Measurements from ENCODE around the gene SMIM10L1.

DNA sequence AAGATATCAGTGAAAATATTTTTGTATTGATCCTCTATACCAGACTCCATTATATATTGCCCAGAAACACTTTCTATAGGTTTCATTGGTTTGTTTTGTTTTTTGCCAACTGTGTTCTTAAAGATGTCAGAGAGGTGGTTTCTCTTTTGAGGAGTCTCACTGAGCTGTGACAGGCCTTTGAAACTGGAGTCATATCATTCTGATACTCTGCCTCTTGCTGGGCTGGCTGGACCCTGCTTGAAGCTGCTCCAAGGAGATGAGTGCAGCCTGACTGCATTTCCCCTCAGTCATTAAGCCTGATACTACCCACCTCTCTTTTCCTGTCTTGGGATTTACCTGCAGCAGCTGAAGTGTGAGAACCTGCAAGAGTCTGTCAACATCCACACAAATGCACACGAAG is 20.2 kb upstream of the SMIM10L1 start:
- TF ChIP-seq, protein P1, sequence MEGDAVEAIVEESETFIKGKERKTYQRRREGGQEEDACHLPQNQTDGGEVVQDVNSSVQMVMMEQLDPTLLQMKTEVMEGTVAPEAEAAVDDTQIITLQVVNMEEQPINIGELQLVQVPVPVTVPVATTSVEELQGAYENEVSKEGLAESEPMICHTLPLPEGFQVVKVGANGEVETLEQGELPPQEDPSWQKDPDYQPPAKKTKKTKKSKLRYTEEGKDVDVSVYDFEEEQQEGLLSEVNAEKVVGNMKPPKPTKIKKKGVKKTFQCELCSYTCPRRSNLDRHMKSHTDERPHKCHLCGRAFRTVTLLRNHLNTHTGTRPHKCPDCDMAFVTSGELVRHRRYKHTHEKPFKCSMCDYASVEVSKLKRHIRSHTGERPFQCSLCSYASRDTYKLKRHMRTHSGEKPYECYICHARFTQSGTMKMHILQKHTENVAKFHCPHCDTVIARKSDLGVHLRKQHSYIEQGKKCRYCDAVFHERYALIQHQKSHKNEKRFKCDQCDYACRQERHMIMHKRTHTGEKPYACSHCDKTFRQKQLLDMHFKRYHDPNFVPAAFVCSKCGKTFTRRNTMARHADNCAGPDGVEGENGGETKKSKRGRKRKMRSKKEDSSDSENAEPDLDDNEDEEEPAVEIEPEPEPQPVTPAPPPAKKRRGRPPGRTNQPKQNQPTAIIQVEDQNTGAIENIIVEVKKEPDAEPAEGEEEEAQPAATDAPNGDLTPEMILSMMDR (conservative IDR thresholded peaks at IDR 0.05) = no peak
- no peak for TF ChIP-seq EZH2 (IDR thresholded peaks at IDR 0.05; ENCODE audit: low read depth)

Data from PC-9 (cell line).